ENCODE results near the gene DNAJC15. TPM values are rescaled to one million over a fixed set of nuclear protein-coding genes. Genes with fewer than 3 reads are reported as not detected.

The DNAJC15 gene
- total RNA-seq, 1 donor from 2014 or later = 24.5 TPM

DNA sequence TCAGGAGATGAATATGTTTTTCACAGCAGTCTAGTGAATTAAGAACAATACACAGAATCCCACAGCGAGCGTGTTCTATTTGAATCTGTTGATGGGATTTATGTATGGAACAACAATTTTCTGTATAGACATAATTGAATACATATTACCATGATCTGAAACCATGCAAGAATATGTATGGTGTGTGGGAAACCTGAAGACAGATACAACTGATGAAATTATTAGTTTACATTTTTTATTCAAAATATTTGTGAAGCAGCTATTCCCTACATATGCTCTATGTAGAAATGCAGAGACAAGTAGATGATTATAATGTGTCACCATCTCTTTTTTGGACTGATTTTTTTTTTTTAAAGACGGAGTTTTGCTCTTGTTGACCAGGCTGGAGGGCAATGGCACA lies 91.8 kb downstream of the DNAJC15 start:
- Mint-ChIP-seq H3K27me3 (ENCODE audit: unreplicated experiment) (no peaks in the 10 kb centered on the region), H3K4me3 (ENCODE audit: unreplicated experiment) (no peak overlapping the region), H3K9me3 (ENCODE audit: unreplicated experiment) (no peaks in the 10 kb centered on the region), H3K27ac (ENCODE audit: unreplicated experiment) (no peak overlapping the region), H3K4me1 (ENCODE audit: unreplicated experiment) (peaks cover 4% of the 10 kb centered on the region), H3K36me3 (ENCODE audit: unreplicated experiment) (no peaks in the 10 kb centered on the region)
- TF ChIP-seq, protein P1, sequence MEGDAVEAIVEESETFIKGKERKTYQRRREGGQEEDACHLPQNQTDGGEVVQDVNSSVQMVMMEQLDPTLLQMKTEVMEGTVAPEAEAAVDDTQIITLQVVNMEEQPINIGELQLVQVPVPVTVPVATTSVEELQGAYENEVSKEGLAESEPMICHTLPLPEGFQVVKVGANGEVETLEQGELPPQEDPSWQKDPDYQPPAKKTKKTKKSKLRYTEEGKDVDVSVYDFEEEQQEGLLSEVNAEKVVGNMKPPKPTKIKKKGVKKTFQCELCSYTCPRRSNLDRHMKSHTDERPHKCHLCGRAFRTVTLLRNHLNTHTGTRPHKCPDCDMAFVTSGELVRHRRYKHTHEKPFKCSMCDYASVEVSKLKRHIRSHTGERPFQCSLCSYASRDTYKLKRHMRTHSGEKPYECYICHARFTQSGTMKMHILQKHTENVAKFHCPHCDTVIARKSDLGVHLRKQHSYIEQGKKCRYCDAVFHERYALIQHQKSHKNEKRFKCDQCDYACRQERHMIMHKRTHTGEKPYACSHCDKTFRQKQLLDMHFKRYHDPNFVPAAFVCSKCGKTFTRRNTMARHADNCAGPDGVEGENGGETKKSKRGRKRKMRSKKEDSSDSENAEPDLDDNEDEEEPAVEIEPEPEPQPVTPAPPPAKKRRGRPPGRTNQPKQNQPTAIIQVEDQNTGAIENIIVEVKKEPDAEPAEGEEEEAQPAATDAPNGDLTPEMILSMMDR (IDR thresholded peaks at IDR 0.05) = no peak
- no peak for DNase-seq (ENCODE audit: extremely low spot score, unreplicated experiment)

DNA sequence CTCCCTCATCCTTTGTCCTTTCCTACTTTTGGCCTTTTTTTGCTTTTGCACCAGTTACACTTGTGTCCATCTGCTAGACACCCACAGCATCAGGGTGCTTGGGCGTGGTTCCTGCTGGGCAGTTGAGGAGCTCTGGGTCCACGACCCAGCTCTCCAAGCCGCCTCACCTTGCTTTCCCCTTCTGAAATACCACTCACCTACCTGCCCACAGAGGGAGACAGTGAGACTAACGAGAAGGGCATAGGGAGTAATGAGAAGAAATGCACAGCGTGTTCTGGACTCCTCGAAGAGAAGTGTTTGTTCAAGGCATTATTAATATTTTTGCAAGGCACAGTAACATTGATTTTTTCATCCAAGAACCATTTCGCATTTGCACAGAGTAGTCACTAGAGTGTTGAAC lies 92.9 kb downstream of the DNAJC15 start:
- Mint-ChIP-seq H3K4me1 (ENCODE audit: unreplicated experiment) (peaks cover 4% of the 10 kb centered on the region), H3K27ac (ENCODE audit: unreplicated experiment) (no peak overlapping the region), H3K4me3 (ENCODE audit: unreplicated experiment) (no peak overlapping the region), H3K9me3 (ENCODE audit: unreplicated experiment) (no peaks in the 10 kb centered on the region), H3K36me3 (ENCODE audit: unreplicated experiment) (no peaks in the 10 kb centered on the region), H3K27me3 (ENCODE audit: unreplicated experiment) (no peaks in the 10 kb centered on the region)
- TF ChIP-seq, protein P1 (IDR thresholded peaks at IDR 0.05) = no peak
- DNase-seq (ENCODE audit: extremely low spot score, unreplicated experiment) = no peak

DNA sequence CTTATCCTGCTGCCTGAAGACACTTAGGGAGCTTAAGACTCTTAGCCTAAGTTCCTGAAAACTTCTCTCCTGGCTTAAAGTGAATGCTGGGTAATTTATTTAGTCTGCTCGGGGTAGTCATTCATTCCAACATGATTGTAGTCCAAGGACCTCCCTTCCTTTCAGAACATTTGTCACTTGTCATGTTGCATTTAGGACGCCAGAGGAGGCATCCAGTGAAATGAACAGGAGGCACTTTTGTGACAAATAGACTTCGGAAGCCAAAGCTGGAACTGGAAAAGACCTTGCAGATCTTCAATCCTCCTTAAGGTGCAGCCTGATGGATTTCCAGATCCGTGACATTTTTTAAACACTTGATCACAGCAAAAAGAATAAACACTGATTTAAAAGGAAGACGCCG lies 95.1 kb downstream of the DNAJC15 start:
- TF ChIP-seq, protein P1 (IDR thresholded peaks at IDR 0.05) = no peak
- no peak overlapping the region for H3K4me3 Mint-ChIP-seq (ENCODE audit: unreplicated experiment)
- no peaks in the 10 kb centered on the region for H3K36me3 Mint-ChIP-seq (ENCODE audit: unreplicated experiment)
- no peak for DNase-seq (ENCODE audit: extremely low spot score, unreplicated experiment)
- H3K27ac Mint-ChIP-seq (ENCODE audit: unreplicated experiment) = no peak overlapping the region
- H3K27me3 Mint-ChIP-seq (ENCODE audit: unreplicated experiment) = no peaks in the 10 kb centered on the region
- no peaks in the 10 kb centered on the region for H3K9me3 Mint-ChIP-seq (ENCODE audit: unreplicated experiment)
- H3K4me1 Mint-ChIP-seq (ENCODE audit: unreplicated experiment) = peaks cover 3% of the 10 kb centered on the region

DNA sequence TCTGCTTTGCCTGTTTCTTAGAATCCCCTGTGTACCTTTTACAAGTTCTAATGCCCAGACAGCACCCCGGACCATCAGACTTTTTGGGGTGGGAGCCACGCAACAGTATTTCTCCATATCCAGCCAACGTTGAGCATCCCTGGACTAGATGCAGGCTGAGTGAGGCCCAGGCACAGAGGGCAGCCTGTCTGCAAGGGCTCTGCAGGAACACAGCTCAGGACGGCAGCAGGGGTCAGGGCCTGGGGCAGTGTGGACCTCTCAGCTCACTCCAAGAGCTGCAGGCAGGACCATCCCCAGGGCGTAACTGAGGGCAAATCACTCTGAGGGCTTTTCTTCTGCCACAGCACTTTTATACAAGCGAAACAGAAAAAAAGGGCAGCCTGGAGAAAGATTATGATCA lies 95.8 kb downstream of the DNAJC15 start:
- H3K27ac Mint-ChIP-seq (ENCODE audit: unreplicated experiment) = no peak overlapping the region
- no peak for DNase-seq (ENCODE audit: extremely low spot score, unreplicated experiment)
- no peaks in the 10 kb centered on the region for H3K9me3 Mint-ChIP-seq (ENCODE audit: unreplicated experiment)
- no peaks in the 10 kb centered on the region for H3K36me3 Mint-ChIP-seq (ENCODE audit: unreplicated experiment)
- no peak overlapping the region for H3K4me3 Mint-ChIP-seq (ENCODE audit: unreplicated experiment)
- TF ChIP-seq, protein P1 (IDR thresholded peaks at IDR 0.05) = no peak
- H3K27me3 Mint-ChIP-seq (ENCODE audit: unreplicated experiment) = no peaks in the 10 kb centered on the region
- H3K4me1 Mint-ChIP-seq (ENCODE audit: unreplicated experiment) = no peaks in the 10 kb centered on the region

DNA sequence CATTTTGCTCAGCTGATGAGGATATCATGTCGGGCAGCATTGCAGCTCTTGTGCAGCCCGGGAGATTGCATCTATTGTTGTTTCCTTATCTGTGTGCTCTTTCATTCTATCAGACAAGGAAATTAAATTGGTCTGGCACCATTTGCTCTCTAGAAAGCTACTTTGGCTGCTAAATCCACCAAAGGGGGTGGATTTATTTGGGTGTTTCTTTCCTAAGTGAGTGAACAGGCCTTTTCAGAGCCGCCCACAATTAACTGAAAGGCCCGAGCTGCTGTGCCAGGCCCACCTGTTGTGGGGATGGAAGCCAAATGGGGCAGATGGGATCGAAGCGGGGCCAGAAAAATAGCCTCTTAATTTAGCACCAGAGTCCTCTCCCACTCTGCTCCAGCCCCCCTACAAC lies 99.4 kb downstream of the DNAJC15 start:
- peaks cover 7% of the 10 kb centered on the region for H3K4me1 Mint-ChIP-seq (ENCODE audit: unreplicated experiment)
- H3K36me3 Mint-ChIP-seq (ENCODE audit: unreplicated experiment) = no peaks in the 10 kb centered on the region
- no peaks in the 10 kb centered on the region for H3K27me3 Mint-ChIP-seq (ENCODE audit: unreplicated experiment)
- H3K9me3 Mint-ChIP-seq (ENCODE audit: unreplicated experiment) = no peaks in the 10 kb centered on the region
- TF ChIP-seq, protein P1 (IDR thresholded peaks at IDR 0.05) = no peak
- no peak overlapping the region for H3K27ac Mint-ChIP-seq (ENCODE audit: unreplicated experiment)
- DNase-seq (ENCODE audit: extremely low spot score, unreplicated experiment) = no peak
- H3K4me3 Mint-ChIP-seq (ENCODE audit: unreplicated experiment) = no peak overlapping the region

All from osteocyte (in vitro differentiated cells).